Measurements from ENCODE around the gene PLP2.
A peak's percentile ranks its signal among the peaks of the same experiment; 100 is the strongest.

Gene PLP2

DNA sequence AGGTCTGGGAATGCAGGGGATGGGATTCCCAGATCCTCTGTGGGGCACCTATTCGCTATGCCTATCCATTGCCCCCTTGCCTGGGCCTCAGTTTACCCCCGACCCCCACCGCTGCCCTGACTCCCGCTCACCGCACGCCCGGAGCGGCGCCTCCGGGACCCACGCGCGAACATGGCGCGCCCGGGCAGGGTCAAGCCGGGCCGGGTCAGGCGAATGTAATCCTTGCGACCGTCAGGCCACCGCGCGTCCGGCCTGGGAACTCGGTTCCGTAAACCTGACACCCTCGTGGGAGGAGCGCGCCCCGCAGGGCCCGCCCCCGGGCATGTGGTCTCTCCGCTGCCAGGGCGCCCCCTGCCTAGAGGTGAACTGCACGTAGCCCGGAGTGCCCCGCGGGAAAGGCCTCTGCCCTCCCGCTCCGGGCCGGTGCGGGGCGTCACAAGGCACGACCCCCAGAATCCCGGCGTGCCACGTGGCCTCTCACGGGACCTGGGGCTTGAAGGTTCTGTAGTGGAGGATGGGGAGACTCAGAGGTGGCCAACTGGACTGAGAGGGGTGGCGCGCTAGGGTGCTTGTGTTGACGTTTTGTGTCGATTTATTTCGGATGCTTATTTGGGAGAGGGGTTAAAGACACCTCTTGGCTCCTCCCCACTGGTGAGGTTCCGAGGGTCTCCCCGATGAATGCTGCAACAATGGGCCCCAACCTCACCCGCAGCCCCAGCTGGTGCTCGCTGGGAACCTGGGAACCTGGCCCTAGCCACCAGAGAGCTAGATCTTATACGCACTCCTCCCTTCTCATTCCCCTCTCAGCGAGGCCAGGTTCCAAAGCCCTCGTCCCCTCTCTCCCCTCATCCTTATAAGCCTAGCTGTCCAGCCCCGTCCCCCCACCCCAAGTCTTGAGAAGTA is 14.7 kb downstream of the PLP2 start, which contains the start of gene PRICKLE3:
PRICKLE3 (minus strand) TSS at position 249 of the 903 bp plus-strand sequence; CDS start at position 173, 76 bp downstream.
- DNase-seq, result peak; percentile 72

DNA sequence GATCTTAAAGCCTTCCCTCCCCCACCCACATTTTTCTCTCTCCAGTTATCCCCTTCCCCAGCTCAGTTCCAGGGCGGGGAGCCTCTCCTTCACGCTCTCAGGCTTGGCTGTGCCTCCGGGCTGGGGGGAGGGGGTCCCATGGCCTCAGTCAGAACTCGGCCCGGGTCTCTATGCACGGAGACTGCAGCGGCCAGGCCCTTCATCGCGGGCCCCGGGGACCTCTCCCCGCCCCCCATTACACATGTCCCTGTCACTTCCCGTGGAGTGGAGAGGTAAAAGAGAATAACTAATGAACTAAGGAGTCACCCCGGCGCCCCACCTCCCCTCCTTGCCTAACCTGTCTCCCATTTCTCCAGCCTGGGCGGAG is 15.3 kb downstream of the PLP2 start:
- no peak for DNase-seq

DNA sequence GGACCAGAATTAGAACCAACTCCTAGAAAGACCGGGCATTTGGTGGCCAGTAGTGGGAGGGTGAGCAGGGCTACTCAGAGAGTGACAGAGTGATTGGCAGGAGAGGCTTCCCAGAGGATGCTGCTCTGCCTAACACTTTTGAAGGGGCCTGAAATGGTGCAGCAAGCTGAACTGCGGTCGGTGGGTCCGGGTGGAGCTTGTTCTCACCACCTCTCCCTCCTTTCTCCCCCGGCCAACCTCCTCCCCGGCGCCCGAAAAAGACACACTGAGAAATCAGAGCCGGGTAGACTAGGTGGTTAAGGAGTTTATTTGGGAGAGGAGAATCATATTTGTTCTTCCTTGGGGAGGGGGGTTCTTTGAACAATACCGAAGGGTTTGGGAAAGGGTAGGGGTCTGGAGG is 15.8 kb downstream of the PLP2 start:
- no peak for DNase-seq

DNA sequence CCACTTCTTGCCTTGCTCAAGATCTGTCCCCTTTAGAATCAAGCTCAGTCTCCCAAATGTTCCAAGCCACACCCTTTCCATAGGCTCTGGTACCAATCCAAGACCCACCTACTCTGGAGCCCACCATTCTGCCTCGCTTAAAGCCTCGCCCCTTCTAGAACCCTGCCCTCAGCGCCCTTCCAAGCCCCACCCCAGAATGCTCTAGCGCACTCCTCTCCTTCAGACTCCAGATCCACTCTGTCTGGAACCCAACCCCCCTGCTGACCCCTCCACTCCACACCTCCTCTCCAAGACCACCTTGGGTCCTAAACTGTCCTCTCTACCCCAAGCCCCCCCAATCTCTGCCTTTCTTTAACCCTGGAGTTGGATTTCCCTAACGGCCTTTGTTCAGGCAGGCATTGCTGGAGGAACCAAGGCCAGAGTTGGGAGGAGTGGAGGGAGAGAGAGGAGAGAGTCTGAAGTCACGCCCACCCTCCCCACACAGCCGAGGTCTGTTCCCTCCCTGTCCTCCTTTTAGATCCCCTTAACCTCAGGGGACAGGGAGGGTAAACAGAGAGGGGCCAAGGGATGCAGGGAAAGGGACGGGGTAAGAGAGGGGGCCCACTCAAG is 16.9 kb downstream of the PLP2 start:
- no peak for DNase-seq

DNA sequence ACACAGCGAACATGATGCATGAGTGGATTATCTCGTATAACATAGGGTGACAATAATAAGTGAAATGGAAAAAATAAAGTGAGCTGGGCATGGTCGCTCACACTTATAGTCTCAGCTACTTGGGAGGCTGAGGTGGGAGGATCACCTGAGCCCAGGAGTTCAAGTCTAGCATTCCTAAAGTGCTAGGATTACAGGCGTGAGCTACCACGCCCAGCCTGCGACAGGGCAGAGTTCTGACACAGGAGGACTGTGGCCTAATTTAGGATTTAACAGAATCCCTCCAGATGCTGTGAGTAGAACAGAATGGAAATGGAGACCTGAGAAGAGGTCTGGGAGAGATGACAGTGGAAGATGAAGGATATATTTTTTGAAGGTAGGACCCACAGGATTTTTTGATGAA is 17.9 kb downstream of the PLP2 start:
- no peak for DNase-seq

DNA sequence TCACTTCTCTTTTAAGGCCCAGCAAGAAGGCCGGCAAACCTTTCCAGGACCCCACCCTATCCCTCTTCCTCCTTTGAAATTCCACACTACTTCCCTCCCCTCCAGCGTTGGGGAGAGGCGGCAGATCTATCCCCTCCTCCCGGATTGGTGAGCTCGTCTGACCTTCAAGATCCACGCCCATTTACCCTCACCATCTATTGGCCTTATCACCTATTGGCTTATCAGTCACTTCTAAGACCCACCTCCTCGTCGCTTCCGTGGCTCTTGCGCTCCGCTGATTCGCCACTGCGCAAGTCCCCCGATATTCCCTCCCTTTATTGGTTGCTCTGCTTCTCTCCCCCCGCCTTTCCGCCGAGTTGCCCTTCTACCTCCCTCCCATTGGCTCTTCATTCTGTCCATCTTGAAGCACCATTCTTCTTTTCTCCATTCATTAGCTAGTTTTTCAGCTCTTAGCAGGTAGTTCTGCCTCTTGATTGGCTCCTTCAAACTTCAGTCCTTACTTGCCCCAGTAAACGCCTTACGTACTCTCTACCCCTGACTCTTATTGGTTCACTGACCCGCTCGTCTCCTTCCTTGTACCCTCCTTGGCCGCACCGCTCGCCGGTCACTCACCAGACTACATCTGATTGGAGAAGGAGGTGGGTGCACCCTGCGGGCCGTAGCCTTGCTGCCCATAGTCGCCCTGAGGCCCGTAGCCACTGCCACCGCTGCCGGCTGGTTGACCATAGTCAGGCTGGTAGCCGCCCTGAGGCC is 19.3 kb downstream of the PLP2 start:
- DNase-seq, result peak; percentile 100

DNA sequence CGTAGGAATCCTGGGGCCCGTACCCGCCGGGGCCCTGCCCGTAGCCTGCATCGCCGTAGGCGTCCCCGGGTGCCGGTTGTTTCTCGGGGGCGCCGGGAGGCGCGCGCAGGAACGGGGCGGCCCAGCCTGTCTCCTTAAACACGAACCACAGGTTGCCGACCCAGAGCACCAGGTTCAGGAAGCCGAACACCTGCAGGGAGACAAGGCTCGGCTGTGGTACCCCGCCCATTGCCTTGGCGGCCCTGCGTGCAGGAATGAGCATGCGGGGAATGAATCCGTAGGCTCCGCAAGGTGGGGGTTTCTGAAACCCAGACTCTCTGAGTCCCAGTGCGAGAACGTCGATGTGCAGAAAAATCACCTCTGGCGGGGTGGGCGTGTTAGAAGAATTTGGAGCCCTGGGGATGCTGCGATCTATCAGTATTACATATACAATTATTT is 19.9 kb downstream of the PLP2 start:
- no peak for DNase-seq

DNA sequence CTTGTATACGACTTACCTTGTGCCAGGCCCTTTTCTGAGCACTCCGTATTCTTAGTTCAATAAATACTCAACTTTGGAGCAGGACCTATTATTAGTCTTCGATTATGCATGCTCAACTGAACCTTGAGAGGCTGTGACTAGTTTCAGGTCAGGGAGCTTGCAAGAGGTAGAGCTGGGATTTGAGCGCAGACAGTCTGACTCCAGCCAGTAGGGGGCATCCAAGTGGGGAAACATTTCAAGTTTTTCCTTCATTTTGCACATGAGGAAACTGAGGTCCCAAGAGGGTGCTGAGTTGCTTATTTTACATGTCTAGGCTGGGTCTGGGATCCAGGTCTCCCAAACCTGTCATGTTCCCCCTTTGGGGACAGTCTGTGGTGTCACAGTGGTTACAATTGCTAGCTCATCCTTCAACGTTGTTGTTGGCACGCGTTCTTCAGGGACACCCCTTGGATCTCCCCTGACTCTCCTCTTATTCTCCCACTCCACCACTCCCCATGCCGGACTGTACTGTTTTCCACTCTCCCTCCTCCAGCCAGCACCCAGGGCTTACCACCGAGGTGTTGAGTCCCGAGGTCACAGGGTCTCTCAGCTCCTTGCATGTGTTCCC is 21.1 kb downstream of the PLP2 start:
- peak; percentile 17 for DNase-seq

DNA sequence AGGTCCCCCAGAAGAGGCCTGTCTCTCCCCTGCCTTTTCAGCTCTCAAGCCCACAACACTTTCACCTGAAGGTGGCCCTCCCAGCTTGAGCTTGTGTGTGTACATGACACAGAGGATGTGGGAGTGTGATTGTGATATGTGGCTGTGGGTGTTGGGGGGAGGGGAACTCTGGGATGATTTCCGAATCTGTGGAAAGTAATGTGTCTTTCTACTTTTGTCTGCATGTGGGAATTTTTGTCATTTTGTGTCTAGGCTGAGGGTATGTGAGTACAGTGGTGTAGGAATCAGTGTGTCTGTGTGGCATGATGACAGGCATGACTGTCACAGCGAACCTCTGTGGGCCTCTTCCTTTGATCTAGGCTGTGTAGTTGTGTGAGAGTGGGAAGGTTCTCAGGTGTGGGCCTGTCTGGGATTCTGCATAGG is 21.9 kb downstream of the PLP2 start:
- DNase-seq, result no peak

DNA sequence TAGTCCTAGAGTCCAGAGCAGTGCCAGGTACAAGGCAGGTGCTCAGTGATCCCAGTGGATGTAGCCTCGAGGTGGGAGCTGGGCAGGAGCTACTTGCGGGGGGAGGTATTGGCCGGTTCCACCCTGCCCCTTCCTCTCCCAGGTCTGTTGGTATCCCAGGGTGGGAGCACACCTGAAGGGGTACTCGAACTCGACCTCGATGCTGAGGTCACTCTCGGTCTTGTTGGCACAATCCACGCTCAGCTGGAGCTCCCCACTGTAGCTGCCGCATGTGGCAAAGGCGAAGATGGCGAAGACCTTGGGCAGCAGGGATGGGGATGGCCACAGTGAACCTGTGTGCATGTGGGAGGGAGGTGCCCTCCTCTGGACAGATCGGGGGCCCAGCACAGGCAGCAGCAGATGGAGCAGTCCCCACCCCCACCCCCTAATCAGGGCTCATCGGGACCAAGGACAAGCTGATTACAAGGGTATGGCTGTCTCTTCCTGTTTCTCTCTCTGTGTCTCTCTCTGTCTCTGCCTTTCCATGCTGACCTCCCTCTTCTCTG is 25.9 kb downstream of the PLP2 start:
- no peak for DNase-seq

DNA sequence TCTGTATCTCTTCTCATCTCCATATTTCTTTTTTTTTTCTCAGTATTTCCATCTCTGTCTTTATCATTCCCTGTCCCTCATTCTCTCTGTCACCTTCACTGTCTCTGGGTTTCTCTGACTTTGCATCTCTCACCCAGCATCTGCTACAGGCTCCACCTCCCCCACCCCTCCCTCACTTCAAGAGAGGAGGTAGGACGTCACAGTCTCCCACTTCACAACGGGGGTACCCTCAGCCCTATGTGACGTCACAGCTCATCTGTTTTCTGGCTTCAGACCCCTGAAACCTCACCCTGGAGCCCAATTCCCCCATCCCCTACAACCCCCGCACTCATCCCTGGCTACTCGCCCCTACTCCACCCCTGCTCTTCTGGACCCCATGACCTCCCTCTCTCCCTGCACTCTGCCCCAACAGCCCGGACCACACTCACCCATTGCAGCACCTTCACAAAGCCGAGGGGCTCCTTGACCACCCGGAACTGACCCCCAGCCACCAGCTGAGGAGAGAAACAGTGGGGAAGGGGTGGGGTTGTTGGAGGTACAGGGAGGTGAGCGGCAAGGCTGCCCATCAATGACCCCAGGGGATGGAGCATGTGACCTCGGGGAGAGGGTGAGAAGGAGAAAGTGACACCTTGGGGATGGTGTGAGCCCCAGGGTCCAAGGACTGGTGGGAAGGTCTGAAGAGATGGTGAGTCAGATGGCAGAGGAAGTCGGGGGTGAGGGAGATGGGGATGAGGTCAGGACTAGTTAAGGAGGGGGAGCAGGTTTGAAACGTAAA is 27.0 kb downstream of the PLP2 start:
- DNase-seq, result no peak

DNA sequence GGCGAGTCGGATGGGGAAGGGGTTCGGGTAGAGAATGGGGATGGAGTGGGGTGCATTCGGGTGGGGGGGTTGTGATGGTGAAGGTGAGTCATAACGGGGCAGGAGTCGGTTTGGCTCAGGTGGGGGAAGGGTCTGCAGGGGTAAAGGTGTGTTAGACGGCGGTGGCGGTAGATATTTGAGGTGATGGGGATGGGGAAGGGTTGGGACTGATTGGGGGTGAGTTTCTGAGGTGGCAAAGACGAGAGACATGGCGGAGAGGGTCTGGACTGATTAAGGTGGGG is 27.6 kb downstream of the PLP2 start:
- no peak for DNase-seq

DNA sequence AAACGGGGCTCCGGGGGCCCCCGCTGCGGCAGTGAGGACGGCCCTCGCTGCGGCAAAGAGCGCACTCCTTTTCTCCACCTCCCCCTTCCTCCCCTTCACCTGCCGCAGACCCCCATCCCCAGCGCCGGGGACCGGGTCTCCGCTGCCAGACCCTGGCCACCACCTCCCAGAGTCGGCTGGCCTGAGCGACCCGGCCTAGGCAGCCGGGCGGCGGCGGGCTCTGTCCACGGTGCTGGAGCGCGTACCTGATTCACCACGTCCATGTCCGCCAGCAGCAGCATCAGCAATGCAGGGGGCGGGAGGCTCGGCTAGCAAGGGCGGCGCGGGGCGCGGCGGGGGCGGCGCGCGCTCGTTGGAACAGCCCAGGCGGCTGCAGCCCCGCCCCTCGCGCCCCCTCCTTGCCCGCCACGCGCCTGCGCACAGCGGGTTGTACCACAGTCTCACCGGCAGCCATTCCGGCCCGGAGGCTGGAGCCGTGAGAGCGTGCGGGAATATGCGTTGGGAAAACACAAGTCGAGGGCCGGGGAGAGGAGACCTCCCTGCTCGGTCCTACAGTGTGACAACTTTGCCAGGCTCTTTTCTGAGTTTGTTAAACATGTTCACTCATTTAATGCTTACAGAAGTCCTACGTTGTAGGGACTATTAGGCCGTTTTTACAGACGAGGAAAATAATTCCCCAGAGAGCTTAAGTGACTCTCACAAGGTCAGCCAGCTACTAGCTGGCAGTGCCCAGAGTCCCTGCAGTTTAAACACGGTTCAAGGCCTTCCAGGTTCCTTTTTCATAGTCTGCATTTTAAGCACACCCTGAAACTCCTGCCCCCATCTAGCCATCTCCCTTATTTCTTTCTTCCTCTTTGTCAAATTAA is 28.4 kb downstream of the PLP2 start, which contains the start of gene SYP:
SYP (minus strand) TSS at position 288 of the 866 bp plus-strand sequence; CDS start at position 281, 7 bp downstream.
- DNase-seq, result peak; percentile 81

DNA sequence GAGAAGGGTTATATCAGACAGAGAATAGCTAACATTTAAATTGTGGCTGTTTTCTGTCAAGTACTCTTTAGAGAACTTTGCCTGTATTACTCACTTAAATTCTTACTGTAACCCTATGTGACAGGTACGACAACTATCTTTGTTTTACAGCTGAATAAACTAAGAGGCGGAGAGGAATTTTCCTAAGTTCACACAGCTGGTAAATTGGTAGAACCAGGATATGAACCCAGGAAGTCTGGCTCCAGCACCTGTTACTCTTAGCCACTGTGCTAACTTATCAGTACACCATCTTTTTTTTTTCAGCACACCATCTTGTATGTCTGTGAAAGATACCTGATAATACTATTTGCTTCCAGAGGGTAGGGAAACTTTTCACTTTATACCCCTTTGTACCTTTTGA is 30.3 kb downstream of the PLP2 start:
- no peak for DNase-seq

DNA sequence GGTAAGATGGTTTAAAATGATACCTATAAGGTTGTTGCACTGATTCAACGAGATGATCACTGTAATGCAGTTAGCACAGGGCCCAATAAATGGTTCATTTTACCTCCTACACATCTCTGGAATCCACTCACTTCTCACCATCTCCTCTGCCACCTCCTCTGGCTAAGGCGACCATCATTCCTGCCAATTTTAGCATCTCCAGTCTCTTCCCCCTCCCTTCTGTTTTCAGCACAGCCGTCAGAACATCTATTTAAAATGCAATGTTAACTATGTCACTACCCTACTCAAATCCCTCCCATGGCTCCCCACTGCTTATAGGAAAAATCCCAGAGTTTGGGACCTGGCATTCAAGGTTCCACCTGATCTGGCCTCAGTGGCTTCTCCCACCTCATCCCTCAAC is 31.8 kb downstream of the PLP2 start:
- DNase-seq, result no peak

DNA sequence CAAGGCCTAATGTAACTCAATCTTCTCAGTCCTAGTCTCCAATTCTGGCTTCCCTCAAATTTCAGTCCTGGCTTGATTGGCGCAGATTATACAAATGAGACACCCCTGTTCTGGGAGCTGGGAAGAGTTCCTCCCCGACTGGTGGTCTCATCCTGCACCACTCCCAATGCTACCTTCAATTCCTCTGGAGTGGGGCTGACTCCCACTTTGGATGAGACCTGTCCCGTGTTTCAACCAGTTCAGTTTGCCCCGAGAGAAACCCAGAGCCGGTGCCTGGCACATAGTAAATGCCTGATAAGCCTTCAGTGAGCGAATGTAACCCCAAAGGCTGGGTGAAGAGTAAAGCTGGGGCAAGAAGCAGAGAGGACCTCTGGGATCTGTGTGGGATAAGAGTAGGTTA is 32.3 kb downstream of the PLP2 start:
- DNase-seq, result no peak

DNA sequence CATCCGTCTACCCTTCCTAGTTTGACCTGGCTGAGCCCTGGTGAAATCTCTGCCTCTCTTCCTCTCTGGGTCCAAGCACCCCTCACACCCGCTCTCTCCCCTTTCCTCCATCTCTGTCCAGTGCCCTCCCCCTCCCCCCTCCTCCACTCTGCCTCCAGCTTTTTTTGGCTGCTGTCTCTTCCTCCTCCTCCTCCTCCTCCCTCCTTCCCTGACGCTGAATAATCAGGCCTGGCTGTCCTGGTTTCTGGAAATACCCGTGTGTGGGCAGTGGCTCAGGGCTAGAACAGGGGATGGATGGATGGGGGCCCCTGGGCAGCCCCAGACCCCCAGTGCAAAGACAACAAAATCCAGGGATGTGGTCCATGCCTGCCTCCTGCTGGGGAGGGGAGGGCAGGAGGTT is 33.0 kb downstream of the PLP2 start:
- no peak for DNase-seq

DNA sequence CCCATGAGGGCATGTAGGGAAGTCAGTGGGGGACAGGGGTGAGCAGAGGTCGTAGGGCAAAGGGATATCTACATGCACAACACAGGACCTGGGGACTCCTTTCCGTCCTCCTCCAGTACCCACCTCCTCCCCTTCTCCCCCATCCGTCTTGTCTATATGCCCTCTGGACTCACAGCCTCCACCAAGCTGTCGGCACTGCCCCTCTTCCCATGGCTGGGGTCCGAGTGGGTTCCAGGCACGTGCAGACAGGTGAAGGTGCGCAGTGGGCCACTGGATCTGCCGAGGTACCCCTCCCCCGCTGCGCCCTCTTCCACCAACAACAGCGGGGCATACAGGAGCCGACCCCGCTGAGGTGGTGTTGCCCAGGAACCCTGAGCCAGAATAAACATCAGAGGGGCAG is 33.7 kb downstream of the PLP2 start:
- no peak for DNase-seq

DNA sequence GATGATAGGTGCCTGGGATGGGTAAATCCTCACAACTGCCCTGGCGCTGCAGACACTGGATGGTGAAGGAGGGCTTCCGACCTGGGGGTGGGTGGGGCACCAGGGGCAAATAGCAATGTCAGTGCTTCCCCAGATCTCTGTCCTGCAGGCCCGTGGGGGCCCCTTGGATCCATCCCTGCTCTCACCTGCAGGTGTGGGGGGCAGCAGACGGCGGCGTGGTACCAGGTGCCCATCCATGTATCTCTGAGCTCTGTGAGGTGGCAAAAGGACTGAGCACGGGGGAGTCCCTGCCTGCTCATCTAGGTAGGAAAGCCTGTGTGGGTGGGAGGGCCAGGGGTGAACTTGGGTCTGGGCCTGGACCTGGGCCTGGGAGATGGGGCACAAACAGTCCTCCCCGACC is 34.8 kb downstream of the PLP2 start:
- no peak for DNase-seq

DNA sequence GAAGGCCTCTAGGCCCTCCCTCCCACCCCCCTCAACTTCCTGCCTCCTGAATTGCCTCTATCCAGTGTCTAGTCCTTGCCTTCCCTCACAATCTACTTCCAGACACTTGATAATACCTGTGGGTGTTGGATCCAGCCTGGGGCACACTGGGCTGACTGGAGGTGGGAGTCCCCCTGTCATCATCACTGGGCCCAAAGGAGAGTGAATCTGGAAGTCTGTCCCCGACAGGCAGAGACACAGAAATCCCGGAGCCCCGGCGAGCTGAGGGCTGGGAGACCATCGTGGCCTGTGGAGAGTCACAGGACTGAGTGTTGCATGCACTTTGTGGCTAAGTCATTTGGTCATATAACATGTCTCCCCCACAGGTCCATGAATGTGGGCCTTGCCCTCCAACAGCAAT is 36.7 kb downstream of the PLP2 start:
- no peak for DNase-seq

Data from fibroblast of skin of back (primary cell).